AG20443 (cell line): Measurements from ENCODE around the gene DNAJC3.
"Not testable (repeated sequence)": the region's sequence is repeated elsewhere in the genome, so short reads cannot be mapped to it uniquely, and the experiment has no call there.

Experiments used
- DNase-seq: peaks from one replicate; pipeline ENCODE4 v3.0.0; 2012; ENCODE audit warnings: low spot score, mixed read lengths

Gene DNAJC3

GRCh38 chr13:95676762-95677563 is at the start of gene DNAJC3:
Gene DNAJC3 (plus strand): TSS chr13:95677139. CDS start chr13:95677256, 117 bp downstream.
- peak; percentile 99 for DNase-seq

GRCh38 chr13:95627590-95627989 is 49.3 kb upstream of the DNAJC3 start:
- DNase-seq = no peak

- no peak for DNase-seq
Observed at GRCh38 chr13:95628488-95628887, 48.5 kb upstream of the DNAJC3 start.

GRCh38 chr13:95629071-95629470 is 47.9 kb upstream of the DNAJC3 start:
- DNase-seq = no peak

- DNase-seq = no peak
Observed at GRCh38 chr13:95630593-95630992, 46.3 kb upstream of the DNAJC3 start.

GRCh38 chr13:95636853-95637252 is 40.1 kb upstream of the DNAJC3 start:
- DNase-seq = no peak

GRCh38 chr13:95641291-95642027 is 35.5 kb upstream of the DNAJC3 start:
- DNase-seq = no peak

GRCh38 chr13:95642028-95642621 is 34.8 kb upstream of the DNAJC3 start:
- DNase-seq = peak; percentile 51

GRCh38 chr13:95642999-95643398 is 33.9 kb upstream of the DNAJC3 start:
- no peak for DNase-seq

GRCh38 chr13:95643571-95643935 is 33.4 kb upstream of the DNAJC3 start:
- DNase-seq = peak; percentile 26

GRCh38 chr13:95643936-95644598 is 32.9 kb upstream of the DNAJC3 start:
- peak; percentile 57 for DNase-seq

- DNase-seq = peak; percentile 93
Observed at GRCh38 chr13:95644601-95645052, 32.3 kb upstream of the DNAJC3 start, which contains the start of gene DZIP1. Gene DZIP1 (minus strand): TSS chr13:95644706. CDS start chr13:95642029, 2,677 bp downstream.

- DNase-seq = no peak
Observed at GRCh38 chr13:95647321-95647720, 29.6 kb upstream of the DNAJC3 start.

GRCh38 chr13:95650696-95651095 is 26.2 kb upstream of the DNAJC3 start:
- DNase-seq = no peak

GRCh38 chr13:95652244-95652764 is 24.6 kb upstream of the DNAJC3 start:
- no peak for DNase-seq

GRCh38 chr13:95652821-95653220 is 24.1 kb upstream of the DNAJC3 start:
- DNase-seq = no peak

GRCh38 chr13:95656386-95657015 is 20.4 kb upstream of the DNAJC3 start:
- no peak for DNase-seq

GRCh38 chr13:95659500-95659899 is 17.4 kb upstream of the DNAJC3 start:
- no peak for DNase-seq

GRCh38 chr13:95660981-95661581 is 15.9 kb upstream of the DNAJC3 start:
- DNase-seq = peak; percentile 50

- not testable (repeated sequence) for DNase-seq
Observed at GRCh38 chr13:95667235-95667634, 9.7 kb upstream of the DNAJC3 start.

GRCh38 chr13:95671597-95671996 is 5.3 kb upstream of the DNAJC3 start:
- DNase-seq = no peak
